ENCODE results near the gene PANX1.
A peak's percentile ranks its signal among the peaks of the same experiment; 100 is the strongest.

The PANX1 gene

GRCh38 chr11:94168882-94169281 lies 40.2 kb downstream of the PANX1 start:
- DNase-seq (ENCODE audit: low read depth): no peak
- no peak overlapping the region for H3K4me3 ChIP-seq (ENCODE audit: low read length)
- TF ChIP-seq CTCF (conservative IDR thresholded peaks at IDR 0.05; ENCODE audit: low read depth, low read length): no peak

GRCh38 chr11:94169516-94169915 lies 40.9 kb downstream of the PANX1 start:
- no peak for DNase-seq (ENCODE audit: low read depth)
- no peak for TF ChIP-seq CTCF (conservative IDR thresholded peaks at IDR 0.05; ENCODE audit: low read depth, low read length)
- H3K4me3 ChIP-seq (ENCODE audit: low read length): no peak overlapping the region

- DNase-seq (ENCODE audit: low read depth): no peak
- H3K4me3 ChIP-seq (ENCODE audit: low read length): no peak overlapping the region
- TF ChIP-seq CTCF (conservative IDR thresholded peaks at IDR 0.05; ENCODE audit: low read depth, low read length): no peak
Measured at GRCh38 chr11:94169930-94170545, 41.4 kb downstream of the PANX1 start.

GRCh38 chr11:94170953-94171352 lies 42.3 kb downstream of the PANX1 start:
- no peak overlapping the region for H3K4me3 ChIP-seq (ENCODE audit: low read length)
- DNase-seq (ENCODE audit: low read depth): no peak
- no peak for TF ChIP-seq CTCF (conservative IDR thresholded peaks at IDR 0.05; ENCODE audit: low read depth, low read length)

GRCh38 chr11:94171693-94172440 lies 43.2 kb downstream of the PANX1 start:
- no peak overlapping the region for H3K4me3 ChIP-seq (ENCODE audit: low read length)
- DNase-seq (ENCODE audit: low read depth): no peak
- peak; percentile 79 for TF ChIP-seq CTCF (conservative IDR thresholded peaks at IDR 0.05; ENCODE audit: low read depth, low read length)

GRCh38 chr11:94175535-94175934 lies 46.9 kb downstream of the PANX1 start:
- H3K4me3 ChIP-seq (ENCODE audit: low read length): no peak overlapping the region
- no peak for DNase-seq (ENCODE audit: low read depth)
- TF ChIP-seq CTCF (conservative IDR thresholded peaks at IDR 0.05; ENCODE audit: low read depth, low read length): no peak

- H3K4me3 ChIP-seq (ENCODE audit: low read length): no peak overlapping the region
- DNase-seq (ENCODE audit: low read depth): no peak
- no peak for TF ChIP-seq CTCF (conservative IDR thresholded peaks at IDR 0.05; ENCODE audit: low read depth, low read length)
Measured at GRCh38 chr11:94178331-94178730, 49.7 kb downstream of the PANX1 start.

Data from retinal pigment epithelial cell (primary cell).